ENCODE results near the gene NAT9.

GRCh38 chr17:74723891-74724290, 52.3 kb downstream of the NAT9 start:
- TF ChIP-seq CTCF (IDR thresholded peaks at IDR 0.05 in 8 of 11, conservative IDR thresholded peaks at IDR 0.05 in 3 of 11) (no peak), POLR2A (IDR thresholded peaks at IDR 0.05) (no peak)

Data from spleen (tissue), 7 donors.